GM12878 (cell line): ENCODE data around the gene DNAH8. TPM values are rescaled to one million over a fixed set of nuclear protein-coding genes. Genes with fewer than 3 reads are reported as not detected.

Experiments
- ATAC-seq: fragments of 200-7000 bp; cut with Tn5 transposase; 3 replicates; pipeline ENCODE4 v1.9.1; 2020; ENCODE audit warnings: mild to moderate bottlenecking, moderate library complexity
- BruUV-seq: library from RNA; stranded (reverse); fragments of 400-500 nt; replicated peaks from 2 replicates; lab custom pipeline; 2021; lab: Mats Ljungman, UMichigan
- CTCF ChIA-PET: fragments of 300-600 bp; sonication (Branson Sonifier 250); formaldehyde crosslinking; extraction: SDS; loops from one replicate; lab custom pipeline; 2021; ENCODE audit warnings: inconsistent platforms; lab: Yijun Ruan, JAX
- POLR2A ChIA-PET: fragments of 350-600 bp; formaldehyde crosslinking; extraction: SDS; loops from one replicate; lab custom pipeline; 2021; ENCODE audit warnings: inconsistent platforms; lab: Charles Lee
- RAD21 ChIA-PET: fragments of 300-600 bp; sonication (Branson Sonifier 250); formaldehyde crosslinking; loops from one replicate; lab custom pipeline; 2023; ENCODE audit warnings: antibody characterized with exemption; ENCODE audit not compliant: unreplicated experiment; lab: Charles Lee
- SMC1A ChIA-PET: fragments of 300-600 bp; sonication (Branson Sonifier 250); formaldehyde crosslinking; loops from one replicate; lab custom pipeline; 2023; ENCODE audit not compliant: unreplicated experiment, uncharacterized antibody; lab: Charles Lee
- DNase-seq: peaks from one replicate; pipeline ENCODE4 v3.0.0-alpha.2; 2011; ENCODE audit warnings: low read depth, low spot score
- FAIRE-seq: peaks from 3 replicates; lab custom pipeline; 2011; peaks lifted over from hg19 to GRCh38; lab: Jason Lieb, UNC
- H2AFZ ChIP-seq: 2 replicates; pipeline ENCODE4 v1.6.0; 2011; ENCODE audit warnings: low read depth, low read length, control low read depth; ENCODE audit not compliant: control insufficient read depth
- H3K27ac ChIP-seq: 2 replicates; pipeline ENCODE4 v1.5.1; 2011; ENCODE audit warnings: control low read depth; ENCODE audit not compliant: control insufficient read depth, insufficient read depth
- H3K27me3 ChIP-seq, 2 experiments: replicated peaks in 1 of 2; 2 replicates each; pipeline versions ENCODE4 v1.6.0 to v1.6.1; 2011; ENCODE audit warnings: low read length in 1 of 2; ENCODE audit not compliant: control insufficient read depth in 2 of 2, insufficient read depth in 2 of 2
- H3K36me3 ChIP-seq, 2 experiments: 2 replicates each; pipeline ENCODE4 v1.5.1; 2011; ENCODE audit warnings: low read length in 1 of 2; ENCODE audit not compliant: control insufficient read depth in 2 of 2, insufficient read depth in 2 of 2
- H3K4me1 ChIP-seq: 2 replicates; pipeline ENCODE4 v1.6.1; 2011; ENCODE audit warnings: mild to moderate bottlenecking, low read length, moderate library complexity, mixed read lengths; ENCODE audit not compliant: control insufficient read depth, insufficient read depth
- H3K4me2 ChIP-seq: 2 replicates; pipeline ENCODE4 v1.6.0; 2011; ENCODE audit warnings: control low read depth; ENCODE audit not compliant: control insufficient read depth, insufficient read depth
- H3K4me3 ChIP-seq: fragments of 200-600 bp; sonication (generic); 2 replicates; pipeline ENCODE4 v1.5.1; 2016
- H3K79me2 ChIP-seq: 2 replicates; pipeline ENCODE4 v1.6.0; 2011; ENCODE audit warnings: low read length; ENCODE audit not compliant: control insufficient read depth, insufficient read depth
- H3K9ac ChIP-seq: 2 replicates; pipeline ENCODE4 v1.8.0; 2011; ENCODE audit warnings: low read length, control low read depth, mixed read lengths; ENCODE audit not compliant: control insufficient read depth, insufficient read depth
- H3K9me3 ChIP-seq: replicated peaks from 3 replicates; pipeline ENCODE4 v1.5.1; 2011; ENCODE audit warnings: mild to moderate bottlenecking, low read length; ENCODE audit not compliant: control insufficient read depth, insufficient read depth
- H4K20me1 ChIP-seq: 2 replicates; pipeline ENCODE4 v1.6.0; 2011; ENCODE audit not compliant: control insufficient read depth, insufficient read depth
- DPF2 ChIP-seq: fragments of 450-650 bp; IDR thresholded peaks from 2 replicates; pipeline ENCODE4 v1.6.1; 2017; ENCODE audit warnings: mild to moderate bottlenecking
- HCFC1 ChIP-seq: fragments of 150-350 bp; IDR thresholded peaks from 2 replicates; pipeline ENCODE4 v1.6.1; 2014; ENCODE audit warnings: low read length
- MEF2A ChIP-seq: IDR thresholded peaks from 2 replicates; pipeline ENCODE4 v1.6.1; 2011; ENCODE audit warnings: low read depth, mild to moderate bottlenecking, low read length, moderate library complexity; ENCODE audit not compliant: insufficient read depth
- NFYA ChIP-seq: IDR thresholded peaks from 2 replicates; pipeline ENCODE4 v1.6.1; 2011; ENCODE audit warnings: low read depth, mild to moderate bottlenecking, low read length, improper control_type of control experiment, borderline replicate concordance
- PAX8 ChIP-seq: fragments of 450-650 bp; IDR thresholded peaks from 2 replicates; pipeline ENCODE4 v1.6.1; 2017; ENCODE audit warnings: mild to moderate bottlenecking, moderate library complexity
- RAD21 ChIP-seq: IDR thresholded peaks from 2 replicates; pipeline ENCODE4 v1.6.1; 2011; ENCODE audit warnings: mild to moderate bottlenecking, low read depth, low read length, moderate library complexity; ENCODE audit not compliant: insufficient read depth
- RFX5 ChIP-seq: IDR thresholded peaks from 2 replicates; pipeline ENCODE4 v1.6.1; 2011; ENCODE audit warnings: low read depth, low read length, improper control_type of control experiment
- RUNX3 ChIP-seq: IDR thresholded peaks from 2 replicates; pipeline ENCODE4 v1.6.1; 2012; ENCODE audit warnings: low read length, inconsistent platforms
- SREBF2 ChIP-seq: IDR thresholded peaks from 2 replicates; pipeline ENCODE4 v1.6.1; 2012; ENCODE audit warnings: mild to moderate bottlenecking, low read length
- TAF1 ChIP-seq: IDR thresholded peaks from 2 replicates; pipeline ENCODE4 v1.6.1; 2011; ENCODE audit warnings: mild to moderate bottlenecking, low read depth, low read length, borderline replicate concordance
- WGBS: methylation state at CpG from one replicate; pipeline ENCODE4 v1.1.6; 2016; ENCODE audit warnings: low lambda C conversion rate; ENCODE audit not compliant: insufficient replicate concordance, insufficient coverage; ENCODE audit errors: missing lambda C conversion rate; 5-methylcytosine and 5-hydroxymethylcytosine counted together
- in situ Hi-C: fragments of 300-500 bp; cut with MboI; formaldehyde crosslinking; loops from 9 replicates; pipeline ENCODE4 v1.14.3; 2018; ENCODE audit warnings: mixed read lengths
- intact Hi-C: fragments of 100-400 bp; cut with micrococcal nuclease; formaldehyde crosslinking; loops from one replicate; pipeline ENCODE4 v1.14.2; 2022; ENCODE audit not compliant: unreplicated experiment
- polyA plus RNA-seq, 11 experiments: library from polyadenylated mRNA; depleted of rRNA in 4 of 11; unstranded in 6 of 11; stranded (reverse) in 5 of 11; fragments of >200 nt; fragmentation: Nextera tagmentation in 4 of 11; fragmentation: Illumina TruSeq in 1 of 11; extraction: Ambion mirVana in 4 of 11; extraction: Trizol in 1 of 11; gene quantifications; 1 replicate in 1 of 11; 2 replicates in 10 of 11; pipeline versions ENCODE4 v1.2.1 to v1.2.3, GENCODE V29; 2011 to 2016; ENCODE audit warnings: inconsistent platforms in 2 of 11, missing spikeins in 2 of 11, low read depth in 1 of 11
- total RNA-seq, 4 experiments: library from RNA; depleted of rRNA in 3 of 4; stranded (reverse); fragments of >200 nt in 3 of 4; fragmentation: Illumina TruSeq in 1 of 4; extraction: Trizol in 1 of 4; gene quantifications; 2 replicates each; pipeline versions ENCODE4 v1.2.1 to v1.2.3, GENCODE V29; 2013 to 2021
- TF ChIP-seq, protein P1 (sequence below): fragments of 450-650 bp; conservative IDR thresholded peaks from 2 replicates; pipeline ENCODE4 v1.6.1; 2017; ENCODE audit warnings: mild to moderate bottlenecking, moderate library complexity
- TF ChIP-seq, protein P2 (sequence below): fragments of 450-650 bp; formaldehyde crosslinking; IDR thresholded peaks from 2 replicates; pipeline ENCODE4 v1.5.0; 2022; ENCODE audit warnings: mild to moderate bottlenecking, missing genetic modification characterization
- TF ChIP-seq, protein P3 (sequence below): fragments of 450-650 bp; formaldehyde crosslinking; IDR thresholded peaks from 2 replicates; pipeline ENCODE4 v1.4.0; 2020; ENCODE audit warnings: mild to moderate bottlenecking, moderate library complexity

DNAH8 gene
- total and polyA plus RNA-seq, 10 of the 15 experiments (the other 5 are each of a cell fraction or from before 2014, with no cell fraction given): 0.02 to 0.34 (median 0.10) TPM; not detected in 3

DNA sequence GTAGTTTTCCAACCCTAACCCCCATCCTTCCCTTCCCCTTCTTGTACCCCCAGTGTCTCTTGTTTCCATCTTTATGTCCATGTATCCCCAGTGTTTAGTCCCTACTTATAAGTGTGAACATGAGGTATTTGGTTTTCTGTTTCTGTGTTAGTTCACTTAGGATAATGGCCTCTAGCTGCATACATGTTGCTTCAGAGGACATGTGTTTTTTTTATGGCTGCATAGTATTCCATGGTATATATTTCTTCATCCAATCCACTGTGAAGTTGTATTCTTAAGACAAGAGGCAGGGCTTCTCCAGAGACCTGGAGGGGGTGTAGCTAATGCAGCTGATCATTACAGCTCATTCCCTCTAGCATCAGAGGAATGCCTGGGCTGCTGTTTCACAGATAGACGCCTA lies 4.2 kb downstream of the DNAH8 start:
- Histone ChIP-seq H3K9me3 (no peaks in the 10 kb centered on the region; the same call in 2 of the 3 replicates), H3K27ac (no peak overlapping the region), H3K9ac (no peak overlapping the region), H2AFZ (no peak overlapping the region), H3K27me3 (no peaks in the 10 kb centered on the region; a peak in 1 of 4 replicates), H3K4me1 (peaks cover 7% of the 10 kb centered on the region), H4K20me1 (no peaks in the 10 kb centered on the region), H3K4me3 (no peak overlapping the region), H3K4me2 (no peak overlapping the region), H3K79me2 (no peaks in the 10 kb centered on the region), H3K36me3 (no peaks in the 10 kb centered on the region)
- FAIRE-seq: no peak
- ChIA-PET RAD21 (no interaction called here), POLR2A (interaction anchor here (0.6 kb wide), 1 partner anchor 221 kb away, joined by 3 read pairs; no protein-coding TSS in a partner anchor), CTCF (interaction anchor here (1.8 kb wide), 1 partner anchor 15 kb away, joined by 5 read pairs; no protein-coding TSS in a partner anchor), SMC1A (interaction anchor here (1.1 kb wide), 1 partner anchor 10 kb away, joined by 3 read pairs; no protein-coding TSS in a partner anchor)
- intact Hi-C loops (no loop called here), in situ Hi-C loops (no loop called here)
- no peak for ATAC-seq
- BruUV-seq: no TSS peak
- WGBS: 36% methylated on average over 1 of the region's 1 CpG
- no peak for DNase-seq
- TF ChIP-seq TAF1 (no peak), NFYA (no peak), RUNX3 (no peak), RAD21 (no peak), MEF2A (no peak), DPF2 (no peak), HCFC1 (no peak), SREBF2 (no peak), PAX8 (no peak), RFX5 (no peak)
- TF ChIP-seq, protein P1, sequence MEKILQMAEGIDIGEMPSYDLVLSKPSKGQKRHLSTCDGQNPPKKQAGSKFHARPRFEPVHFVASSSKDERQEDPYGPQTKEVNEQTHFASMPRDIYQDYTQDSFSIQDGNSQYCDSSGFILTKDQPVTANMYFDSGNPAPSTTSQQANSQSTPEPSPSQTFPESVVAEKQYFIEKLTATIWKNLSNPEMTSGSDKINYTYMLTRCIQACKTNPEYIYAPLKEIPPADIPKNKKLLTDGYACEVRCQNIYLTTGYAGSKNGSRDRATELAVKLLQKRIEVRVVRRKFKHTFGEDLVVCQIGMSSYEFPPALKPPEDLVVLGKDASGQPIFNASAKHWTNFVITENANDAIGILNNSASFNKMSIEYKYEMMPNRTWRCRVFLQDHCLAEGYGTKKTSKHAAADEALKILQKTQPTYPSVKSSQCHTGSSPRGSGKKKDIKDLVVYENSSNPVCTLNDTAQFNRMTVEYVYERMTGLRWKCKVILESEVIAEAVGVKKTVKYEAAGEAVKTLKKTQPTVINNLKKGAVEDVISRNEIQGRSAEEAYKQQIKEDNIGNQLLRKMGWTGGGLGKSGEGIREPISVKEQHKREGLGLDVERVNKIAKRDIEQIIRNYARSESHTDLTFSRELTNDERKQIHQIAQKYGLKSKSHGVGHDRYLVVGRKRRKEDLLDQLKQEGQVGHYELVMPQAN: no peak
- TF ChIP-seq, protein P2, sequence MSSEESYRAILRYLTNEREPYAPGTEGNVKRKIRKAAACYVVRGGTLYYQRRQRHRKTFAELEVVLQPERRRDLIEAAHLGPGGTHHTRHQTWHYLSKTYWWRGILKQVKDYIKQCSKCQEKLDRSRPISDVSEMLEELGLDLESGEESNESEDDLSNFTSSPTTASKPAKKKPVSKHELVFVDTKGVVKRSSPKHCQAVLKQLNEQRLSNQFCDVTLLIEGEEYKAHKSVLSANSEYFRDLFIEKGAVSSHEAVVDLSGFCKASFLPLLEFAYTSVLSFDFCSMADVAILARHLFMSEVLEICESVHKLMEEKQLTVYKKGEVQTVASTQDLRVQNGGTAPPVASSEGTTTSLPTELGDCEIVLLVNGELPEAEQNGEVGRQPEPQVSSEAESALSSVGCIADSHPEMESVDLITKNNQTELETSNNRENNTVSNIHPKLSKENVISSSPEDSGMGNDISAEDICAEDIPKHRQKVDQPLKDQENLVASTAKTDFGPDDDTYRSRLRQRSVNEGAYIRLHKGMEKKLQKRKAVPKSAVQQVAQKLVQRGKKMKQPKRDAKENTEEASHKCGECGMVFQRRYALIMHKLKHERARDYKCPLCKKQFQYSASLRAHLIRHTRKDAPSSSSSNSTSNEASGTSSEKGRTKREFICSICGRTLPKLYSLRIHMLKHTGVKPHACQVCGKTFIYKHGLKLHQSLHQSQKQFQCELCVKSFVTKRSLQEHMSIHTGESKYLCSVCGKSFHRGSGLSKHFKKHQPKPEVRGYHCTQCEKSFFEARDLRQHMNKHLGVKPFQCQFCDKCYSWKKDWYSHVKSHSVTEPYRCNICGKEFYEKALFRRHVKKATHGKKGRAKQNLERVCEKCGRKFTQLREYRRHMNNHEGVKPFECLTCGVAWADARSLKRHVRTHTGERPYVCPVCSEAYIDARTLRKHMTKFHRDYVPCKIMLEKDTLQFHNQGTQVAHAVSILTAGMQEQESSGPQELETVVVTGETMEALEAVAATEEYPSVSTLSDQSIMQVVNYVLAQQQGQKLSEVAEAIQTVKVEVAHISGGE (CRISPR knock-in tag): no peak
- TF ChIP-seq, protein P3, sequence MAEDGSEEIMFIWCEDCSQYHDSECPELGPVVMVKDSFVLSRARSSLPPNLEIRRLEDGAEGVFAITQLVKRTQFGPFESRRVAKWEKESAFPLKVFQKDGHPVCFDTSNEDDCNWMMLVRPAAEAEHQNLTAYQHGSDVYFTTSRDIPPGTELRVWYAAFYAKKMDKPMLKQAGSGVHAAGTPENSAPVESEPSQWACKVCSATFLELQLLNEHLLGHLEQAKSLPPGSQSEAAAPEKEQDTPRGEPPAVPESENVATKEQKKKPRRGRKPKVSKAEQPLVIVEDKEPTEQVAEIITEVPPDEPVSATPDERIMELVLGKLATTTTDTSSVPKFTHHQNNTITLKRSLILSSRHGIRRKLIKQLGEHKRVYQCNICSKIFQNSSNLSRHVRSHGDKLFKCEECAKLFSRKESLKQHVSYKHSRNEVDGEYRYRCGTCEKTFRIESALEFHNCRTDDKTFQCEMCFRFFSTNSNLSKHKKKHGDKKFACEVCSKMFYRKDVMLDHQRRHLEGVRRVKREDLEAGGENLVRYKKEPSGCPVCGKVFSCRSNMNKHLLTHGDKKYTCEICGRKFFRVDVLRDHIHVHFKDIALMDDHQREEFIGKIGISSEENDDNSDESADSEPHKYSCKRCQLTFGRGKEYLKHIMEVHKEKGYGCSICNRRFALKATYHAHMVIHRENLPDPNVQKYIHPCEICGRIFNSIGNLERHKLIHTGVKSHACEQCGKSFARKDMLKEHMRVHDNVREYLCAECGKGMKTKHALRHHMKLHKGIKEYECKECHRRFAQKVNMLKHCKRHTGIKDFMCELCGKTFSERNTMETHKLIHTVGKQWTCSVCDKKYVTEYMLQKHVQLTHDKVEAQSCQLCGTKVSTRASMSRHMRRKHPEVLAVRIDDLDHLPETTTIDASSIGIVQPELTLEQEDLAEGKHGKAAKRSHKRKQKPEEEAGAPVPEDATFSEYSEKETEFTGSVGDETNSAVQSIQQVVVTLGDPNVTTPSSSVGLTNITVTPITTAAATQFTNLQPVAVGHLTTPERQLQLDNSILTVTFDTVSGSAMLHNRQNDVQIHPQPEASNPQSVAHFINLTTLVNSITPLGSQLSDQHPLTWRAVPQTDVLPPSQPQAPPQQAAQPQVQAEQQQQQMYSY (CRISPR knock-in tag): no peak
